ENCODE measurements around the gene C6orf118.

C6orf118 gene

DNA sequence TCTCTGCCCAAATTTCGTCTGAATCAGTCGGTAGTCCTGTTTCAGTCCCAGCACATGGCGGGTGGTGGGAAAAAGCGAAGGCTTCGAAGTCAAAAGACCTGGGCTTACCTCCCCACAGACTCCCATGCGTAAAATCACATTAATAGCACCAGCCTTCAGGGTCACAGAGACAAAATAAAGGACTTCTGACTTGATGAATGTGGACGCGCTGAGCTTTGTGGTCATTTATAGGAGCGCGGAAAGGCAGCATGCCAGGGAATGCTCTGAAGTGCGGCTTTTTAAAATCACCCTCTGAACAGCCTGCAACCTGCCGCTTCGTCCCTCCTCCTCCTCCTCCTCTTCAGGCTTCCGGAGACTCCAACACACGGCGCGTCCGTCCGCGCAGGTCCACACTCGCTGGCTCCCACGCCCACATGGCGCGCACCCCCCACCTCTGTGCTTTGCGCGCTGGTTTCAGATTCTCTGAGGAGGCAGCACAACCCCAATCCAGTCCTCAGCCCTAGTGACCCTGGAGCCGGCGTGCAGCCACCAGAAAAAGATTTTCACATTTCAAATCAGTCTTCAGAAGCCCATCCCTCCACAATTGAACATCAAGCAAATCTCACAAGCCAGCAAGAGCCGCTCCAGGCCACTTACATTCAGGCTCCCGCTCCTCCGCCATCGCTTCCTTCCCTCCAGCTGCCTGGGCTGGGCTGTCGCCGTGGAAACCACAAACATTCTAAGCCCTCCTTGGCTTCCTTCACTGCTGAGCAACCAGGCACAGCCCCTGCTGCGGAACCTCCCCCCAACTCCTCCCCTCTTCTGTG lies at the start of gene C6orf118:
Gene C6orf118 (minus strand): TSS at position 680 of the 806 bp plus-strand sequence. CDS start 19 bp downstream, at position 661.
- peak; percentile 4 for DNase-seq (ENCODE audit: low read depth)

DNA sequence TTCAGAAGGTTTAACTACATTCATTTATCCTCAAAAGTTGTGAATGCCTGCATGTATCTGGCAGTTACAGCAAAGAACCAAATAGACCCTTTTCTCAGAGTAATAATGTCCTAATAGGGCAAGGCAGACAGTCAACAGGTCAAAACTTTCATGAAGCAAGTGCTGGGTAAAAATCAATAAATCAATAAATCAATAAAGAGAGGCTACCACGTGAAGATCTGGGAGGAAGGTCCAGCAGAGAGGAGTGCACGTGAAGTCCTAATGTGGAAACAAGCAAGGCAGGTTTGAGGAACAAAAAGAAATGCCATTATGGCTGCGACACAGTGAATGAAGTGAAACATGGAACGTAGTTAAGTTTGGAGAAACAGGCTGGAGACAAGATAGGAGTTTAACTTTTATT lies 36.3 kb upstream of the C6orf118 start:
- DNase-seq (ENCODE audit: low read depth), result no peak

DNA sequence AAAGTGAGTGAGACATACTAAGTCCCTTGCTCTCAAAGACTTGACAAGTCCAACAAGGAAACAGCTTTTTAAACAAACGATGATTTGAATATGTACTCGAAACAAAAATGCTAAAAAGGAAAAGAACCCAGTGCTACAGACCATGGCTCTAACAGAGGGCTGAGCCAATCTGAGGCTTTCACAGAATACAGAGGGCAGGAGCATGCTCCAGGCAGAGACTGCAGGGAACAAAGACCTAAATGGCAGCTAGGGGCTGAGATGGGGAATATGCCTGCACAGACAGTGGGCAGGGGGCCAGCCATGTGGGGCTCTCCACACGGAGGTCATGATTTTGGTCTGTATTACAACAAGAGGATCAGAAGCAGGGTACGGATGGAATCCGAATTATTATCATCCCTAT lies 31.1 kb upstream of the C6orf118 start:
- no peak for DNase-seq (ENCODE audit: low read depth)

DNA sequence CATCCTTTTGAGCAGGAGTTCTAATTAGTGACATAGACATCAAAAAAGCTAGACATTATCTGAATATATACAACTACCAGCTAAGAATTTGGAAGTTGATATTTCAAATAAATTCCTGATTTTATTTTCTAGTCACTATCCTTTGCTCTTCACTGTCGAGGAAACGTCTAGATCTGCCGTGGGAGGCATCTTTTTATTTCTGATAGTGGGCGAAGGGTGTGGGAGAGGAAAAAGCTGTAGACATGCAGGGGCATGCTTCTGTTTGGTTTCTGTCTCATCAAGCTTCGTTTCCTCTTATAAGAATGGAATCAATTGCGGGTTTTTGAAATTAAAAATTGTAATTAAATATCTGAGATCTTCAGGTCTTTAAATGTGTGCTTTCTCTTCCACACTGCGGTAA lies 16.2 kb upstream of the C6orf118 start:
- no peak for DNase-seq (ENCODE audit: low read depth)

DNA sequence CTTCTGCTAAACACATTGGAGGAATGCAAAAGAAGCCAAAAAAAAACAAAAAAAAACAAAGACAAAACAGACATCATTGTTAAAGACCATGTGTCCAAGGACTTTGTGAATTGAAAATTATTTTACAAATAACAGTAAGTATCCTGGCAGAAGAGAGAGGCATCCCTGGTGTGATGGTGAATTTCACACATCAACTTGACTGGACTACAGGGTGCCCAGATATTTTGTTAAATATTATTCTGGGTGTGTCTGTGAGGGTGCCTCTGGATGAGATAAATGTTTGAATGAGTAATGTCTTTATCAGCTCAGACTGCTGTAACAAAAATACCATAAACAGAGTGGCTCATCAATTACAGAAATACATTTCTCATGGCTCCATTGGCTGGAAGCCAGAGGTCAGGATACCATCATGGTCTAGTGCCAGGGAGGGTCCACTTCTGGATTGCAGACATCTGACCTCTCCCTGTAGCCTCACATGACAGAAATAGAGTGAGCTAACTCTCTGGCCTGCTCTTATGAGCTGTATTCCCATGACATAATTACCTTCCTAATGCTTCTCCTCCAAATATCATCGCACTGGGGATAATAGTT lies 12.2 kb upstream of the C6orf118 start:
- no peak for DNase-seq (ENCODE audit: low read depth)

DNA sequence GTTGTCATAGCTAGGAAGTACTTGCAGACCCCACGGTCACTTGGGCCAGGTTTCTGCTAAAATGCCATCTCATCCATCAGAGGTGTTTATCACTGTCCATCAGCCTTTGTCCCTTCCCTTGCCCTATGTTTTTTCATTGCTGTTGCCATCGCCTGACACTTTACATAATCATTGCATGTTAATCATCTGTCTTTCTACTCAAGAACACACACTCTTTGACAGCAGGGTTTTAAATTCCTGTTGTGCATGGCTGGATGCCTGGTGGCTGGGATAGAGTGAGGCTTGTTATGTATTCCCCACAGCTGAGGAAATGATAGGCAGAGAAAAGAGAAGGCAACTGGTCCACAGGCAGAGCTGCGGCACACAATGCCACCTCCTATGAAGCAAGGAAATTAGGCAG lies 11.7 kb upstream of the C6orf118 start:
- DNase-seq (ENCODE audit: low read depth), result no peak

DNA sequence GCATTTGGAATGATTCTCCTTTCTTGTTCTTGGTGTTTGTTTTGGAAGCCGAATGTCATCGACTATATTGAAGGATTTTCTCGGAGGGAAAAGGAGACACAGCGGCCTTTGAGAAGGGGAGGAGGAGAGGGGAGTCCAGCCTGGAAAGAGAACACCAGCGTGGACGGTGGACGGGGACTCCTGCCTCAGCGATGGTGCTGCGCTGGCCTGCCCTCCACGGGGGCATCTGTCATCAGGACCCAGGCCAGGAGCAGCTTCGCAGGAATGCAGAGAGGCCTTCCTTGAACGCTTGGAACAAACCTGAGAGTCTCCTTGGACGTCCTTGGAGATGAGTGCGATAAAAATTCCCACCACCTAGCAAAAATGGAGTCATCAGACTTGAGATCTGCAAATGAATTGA lies 8.3 kb upstream of the C6orf118 start:
- DNase-seq (ENCODE audit: low read depth), result no peak

DNA sequence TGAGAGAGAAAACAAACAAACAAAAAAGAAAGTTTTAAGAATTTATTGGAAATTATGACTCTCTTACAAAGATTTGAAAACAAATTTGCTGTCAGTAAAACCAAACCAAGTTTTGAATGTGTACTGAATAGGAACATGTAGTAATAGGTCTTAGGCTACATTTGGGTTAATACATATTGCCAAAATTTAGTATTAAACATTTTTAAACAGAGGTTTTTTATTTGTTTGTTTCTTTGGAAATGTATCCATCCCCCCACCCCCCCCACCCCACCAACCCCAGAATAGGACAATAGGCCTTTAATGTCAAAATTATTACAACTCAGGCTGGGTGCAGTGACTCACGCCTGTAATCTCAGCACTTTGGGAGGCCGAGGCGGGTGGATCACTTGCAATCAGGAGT lies 2.5 kb downstream of the C6orf118 start:
- no peak for DNase-seq (ENCODE audit: low read depth)

DNA sequence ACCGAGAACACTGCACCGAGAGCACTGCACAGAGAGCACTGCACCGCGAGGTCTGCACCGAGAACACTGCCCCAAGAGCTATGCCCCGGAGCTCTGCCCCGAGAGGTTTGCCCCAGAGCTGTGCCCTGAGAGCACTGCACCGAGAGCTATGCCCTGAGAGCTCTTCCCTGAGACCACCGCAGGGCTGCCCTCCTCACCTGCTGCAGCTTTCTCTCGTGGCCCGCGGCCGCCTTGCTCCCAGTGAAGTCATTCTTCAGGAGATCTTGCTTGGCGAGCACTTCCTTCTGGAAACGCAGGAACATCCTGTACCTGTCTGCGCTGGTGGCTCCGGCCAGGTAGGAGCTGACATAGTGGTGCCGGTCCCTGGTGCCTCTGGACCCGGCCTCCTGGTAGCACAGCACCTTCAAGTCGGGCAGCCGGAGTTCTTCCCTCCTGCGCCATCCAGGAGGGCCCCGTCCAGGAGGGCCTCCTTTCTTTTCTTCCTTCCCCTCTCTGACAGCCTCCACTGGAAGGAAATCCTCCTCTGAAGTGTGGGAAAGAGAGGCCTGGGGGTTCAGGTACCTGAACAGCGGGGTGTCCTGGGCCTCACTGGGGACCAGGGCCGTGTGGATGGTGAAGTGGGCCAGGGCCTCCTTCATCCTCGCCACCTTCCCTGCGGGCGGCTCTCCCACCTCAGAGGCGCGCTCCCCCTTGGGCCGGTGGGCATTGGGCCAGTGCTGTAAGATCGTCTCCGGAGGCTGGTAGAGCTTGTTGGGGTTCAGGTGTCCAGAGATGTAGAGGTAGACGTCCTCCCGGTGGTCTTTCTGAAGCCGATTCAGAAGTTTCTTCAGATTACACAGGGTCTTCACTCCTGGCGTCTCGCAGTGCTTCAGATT lies 7.8 kb downstream of the C6orf118 start:
- DNase-seq (ENCODE audit: low read depth), result no peak

DNA sequence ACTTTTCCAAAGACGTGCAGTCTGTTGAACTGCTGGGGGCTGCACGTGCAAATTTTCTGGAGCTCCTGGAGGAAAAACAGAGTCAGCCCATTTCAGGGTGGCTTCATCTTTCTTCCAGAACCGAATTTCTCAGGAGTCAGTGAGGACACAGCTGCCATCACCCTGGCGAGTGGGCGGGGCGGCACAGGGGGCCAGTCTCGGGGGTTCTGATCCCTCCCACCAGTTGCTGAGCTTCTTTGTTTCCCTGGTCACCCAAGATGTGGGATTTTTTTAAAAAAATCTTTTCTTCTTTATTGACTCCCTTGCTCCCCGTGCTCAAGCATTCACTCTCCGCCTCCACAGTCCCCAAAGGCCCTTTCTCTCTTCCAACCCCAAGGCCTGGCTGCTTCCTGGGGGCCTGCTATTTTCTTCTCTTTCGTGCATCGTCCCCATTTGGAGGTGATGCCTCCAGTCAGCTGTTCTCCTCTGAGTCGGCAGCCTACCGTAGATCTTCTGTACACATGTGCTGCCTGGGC lies 8.9 kb downstream of the C6orf118 start:
- DNase-seq (ENCODE audit: low read depth), result no peak

DNA sequence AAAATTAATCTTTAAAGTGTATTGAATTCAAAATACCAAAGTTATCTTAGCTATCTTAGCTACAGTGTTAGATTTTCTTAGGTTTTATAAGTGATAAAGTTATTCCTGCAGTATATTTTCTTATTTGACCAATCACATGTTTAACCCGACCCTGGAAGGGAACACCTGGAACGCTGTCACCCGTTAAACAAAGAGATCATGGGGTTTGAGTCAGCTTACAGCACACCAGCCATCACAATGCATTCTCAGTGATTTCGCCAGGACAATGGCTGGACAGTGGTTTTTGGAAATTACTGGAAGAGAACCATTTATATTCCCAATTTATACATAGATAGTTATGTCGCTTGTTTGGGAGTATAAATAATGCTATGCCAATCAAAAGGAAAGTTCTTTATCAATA lies 10.5 kb downstream of the C6orf118 start:
- DNase-seq (ENCODE audit: low read depth), result no peak

DNA sequence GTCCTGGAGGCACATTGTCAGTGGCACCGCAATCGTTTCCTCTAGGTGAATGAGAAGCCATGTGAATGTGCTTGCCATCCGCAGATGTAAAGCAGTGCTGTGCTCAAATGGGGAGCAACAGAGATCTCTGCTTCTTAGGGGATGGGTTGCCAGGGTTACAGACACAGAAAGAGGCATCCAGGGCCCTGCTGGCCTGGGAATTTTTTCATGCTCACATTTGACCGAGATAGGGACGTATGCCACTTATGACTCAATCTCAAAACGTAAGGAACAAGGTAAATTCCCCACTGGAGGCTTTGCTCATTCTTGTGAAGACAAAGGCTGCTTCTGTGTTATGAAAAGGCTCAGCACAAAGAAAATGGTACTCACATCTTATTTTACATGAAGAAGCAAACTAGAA lies 11.0 kb downstream of the C6orf118 start:
- DNase-seq (ENCODE audit: low read depth), result no peak

DNA sequence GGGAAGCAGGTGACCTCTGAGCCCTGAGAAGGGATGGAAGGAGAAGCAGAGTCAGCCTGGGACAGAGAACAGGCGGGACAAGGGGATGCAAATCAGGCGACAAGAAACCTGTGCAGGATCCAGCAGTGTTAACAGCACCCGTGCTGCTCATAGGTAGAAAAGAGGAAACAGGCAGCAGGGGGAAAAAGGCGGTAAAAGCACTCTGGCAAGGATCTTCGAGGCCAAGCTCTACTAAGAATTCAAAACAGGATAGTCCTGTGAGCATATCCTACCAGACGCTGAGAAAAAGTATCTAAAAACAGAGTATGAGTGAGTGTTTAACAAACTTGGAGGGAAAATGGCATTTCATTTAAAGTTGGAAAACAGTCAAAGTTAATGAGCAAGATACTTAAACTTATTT lies 16.7 kb downstream of the C6orf118 start:
- no peak for DNase-seq (ENCODE audit: low read depth)

DNA sequence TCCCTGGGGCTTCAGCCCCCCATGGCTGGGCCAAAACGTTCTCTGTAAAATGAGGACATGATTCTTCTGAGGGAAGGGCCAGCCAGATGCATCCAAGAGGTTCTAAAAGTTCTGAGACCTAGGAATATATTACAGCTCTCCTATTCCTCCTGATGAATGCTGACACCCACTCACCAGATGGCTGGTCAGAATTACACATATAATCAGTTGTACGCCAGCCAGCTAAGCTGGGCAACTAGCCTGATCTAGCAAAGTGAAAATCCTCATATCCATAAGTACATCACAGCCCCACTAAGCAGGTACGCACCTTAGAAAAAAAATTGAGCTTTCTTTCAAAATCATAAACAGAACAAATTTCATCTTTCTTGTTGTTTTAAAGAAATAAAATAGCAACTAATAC lies 34.8 kb downstream of the C6orf118 start:
- no peak for DNase-seq (ENCODE audit: low read depth)

DNA sequence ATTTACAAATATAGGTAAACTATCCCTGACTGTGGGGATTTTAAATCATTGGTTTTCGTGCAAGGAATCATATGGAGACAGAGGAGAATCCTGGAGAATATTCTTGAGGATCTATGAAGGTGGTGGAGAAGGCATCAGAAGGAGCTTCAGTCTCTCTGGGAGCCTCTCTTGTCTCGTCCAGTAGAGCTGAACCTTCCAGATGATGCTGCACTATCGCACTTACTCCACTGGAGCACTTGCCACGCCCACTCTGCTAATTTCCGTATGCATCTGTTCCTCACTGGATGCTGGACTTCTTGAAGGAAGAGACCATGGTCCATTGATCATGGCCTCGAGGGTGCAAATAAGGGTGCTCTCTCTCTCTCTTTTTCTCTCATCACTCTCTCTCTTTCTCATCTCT lies 36.8 kb downstream of the C6orf118 start:
- no peak for DNase-seq (ENCODE audit: low read depth)

DNA sequence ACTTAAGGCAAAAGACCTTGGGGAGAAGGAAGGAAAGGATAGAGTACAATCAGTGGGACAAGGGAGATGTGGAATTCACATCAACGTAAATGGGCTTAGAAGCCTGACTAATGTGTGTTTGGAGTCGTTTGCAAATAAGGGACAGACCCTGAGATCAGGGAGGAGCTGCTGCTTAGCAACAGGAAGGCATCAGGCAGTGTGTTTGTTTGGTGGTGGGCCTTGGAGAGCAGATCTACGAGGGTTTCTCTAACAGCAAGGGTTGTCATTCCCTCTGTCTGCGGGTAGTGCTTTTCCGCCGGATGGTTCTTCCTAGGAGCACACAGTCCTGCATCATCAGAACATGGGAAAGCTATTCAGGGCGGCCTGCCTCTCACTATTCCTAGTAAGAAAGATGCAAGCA lies 40.4 kb downstream of the C6orf118 start:
- no peak for DNase-seq (ENCODE audit: low read depth)

DNA sequence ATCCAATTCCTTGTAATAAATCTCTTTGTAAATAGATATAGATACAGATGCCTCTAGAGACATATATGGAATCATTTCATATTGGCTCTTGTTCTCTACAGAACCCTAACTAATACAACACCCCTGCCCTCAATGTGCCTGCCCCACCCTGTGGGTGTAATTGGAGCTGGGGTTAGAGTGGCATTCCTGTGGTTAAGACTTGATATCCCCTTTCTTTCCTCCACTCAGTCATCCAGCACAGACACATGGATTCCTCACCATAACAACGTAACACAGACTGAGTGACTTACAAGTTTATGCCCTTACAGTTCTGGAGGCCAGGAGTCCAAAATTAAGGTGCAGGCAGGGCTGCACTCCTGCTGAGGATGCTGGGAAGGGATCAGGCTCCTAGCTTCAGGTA lies 42.8 kb downstream of the C6orf118 start:
- DNase-seq (ENCODE audit: low read depth), result no peak

DNA sequence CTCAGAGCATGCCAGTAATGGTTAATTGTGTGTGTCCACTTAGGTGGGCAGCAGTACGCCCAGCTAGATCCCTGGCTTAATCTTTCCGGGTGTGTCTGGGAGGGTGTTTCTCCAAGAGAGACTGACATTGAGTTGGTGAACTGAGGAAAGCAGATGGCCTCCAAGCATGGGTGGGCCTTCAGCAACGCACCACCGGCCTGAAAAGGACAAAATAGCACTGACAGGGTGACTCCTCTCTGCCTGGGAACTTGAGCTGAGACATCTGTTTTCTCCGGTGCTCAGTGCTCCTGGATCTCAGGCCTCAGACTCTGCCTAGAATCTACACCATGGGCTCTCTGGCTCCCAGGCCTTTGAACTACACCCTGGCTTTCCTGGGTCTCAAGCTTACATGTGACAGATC lies 43.2 kb downstream of the C6orf118 start:
- DNase-seq (ENCODE audit: low read depth), result no peak

DNA sequence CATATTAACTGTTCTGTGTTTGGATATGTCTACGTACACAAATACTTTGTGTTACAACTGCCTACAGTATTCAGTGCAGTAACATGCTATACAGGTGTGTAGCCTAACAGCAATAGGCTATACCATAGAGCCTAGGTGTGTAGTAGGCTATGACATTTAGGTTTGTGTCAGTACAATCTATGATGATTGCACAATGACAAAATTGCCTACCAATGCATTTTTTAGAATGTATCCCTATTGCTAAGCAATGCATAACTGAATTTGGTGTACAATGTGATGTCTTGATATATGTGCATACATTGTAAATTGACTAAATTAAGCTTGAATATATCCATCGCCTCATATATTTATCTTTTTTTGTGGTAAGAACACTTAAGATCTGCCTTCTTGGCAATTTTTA lies 48.9 kb downstream of the C6orf118 start:
- no peak for DNase-seq (ENCODE audit: low read depth)

DNA sequence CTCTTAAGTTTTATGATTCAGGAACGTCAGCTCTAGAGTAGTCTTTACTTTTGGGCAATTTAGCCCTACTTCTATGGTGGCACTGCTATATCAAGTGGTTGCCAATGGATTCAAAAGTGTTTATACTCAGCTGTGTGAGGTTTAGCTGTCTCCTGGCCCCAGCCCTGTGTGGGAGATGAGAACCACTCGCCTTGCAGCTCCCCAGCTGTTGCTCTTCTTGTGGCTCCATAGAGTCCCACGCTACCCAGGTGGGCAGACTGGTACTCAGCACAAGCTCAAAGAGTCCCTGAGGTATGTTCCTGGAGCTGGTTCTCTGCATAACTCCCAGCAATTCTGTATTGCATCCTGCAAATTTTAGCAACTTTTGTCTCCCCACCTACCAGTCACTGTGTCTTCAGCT lies 59.6 kb downstream of the C6orf118 start:
- no peak for DNase-seq (ENCODE audit: low read depth)

DNA sequence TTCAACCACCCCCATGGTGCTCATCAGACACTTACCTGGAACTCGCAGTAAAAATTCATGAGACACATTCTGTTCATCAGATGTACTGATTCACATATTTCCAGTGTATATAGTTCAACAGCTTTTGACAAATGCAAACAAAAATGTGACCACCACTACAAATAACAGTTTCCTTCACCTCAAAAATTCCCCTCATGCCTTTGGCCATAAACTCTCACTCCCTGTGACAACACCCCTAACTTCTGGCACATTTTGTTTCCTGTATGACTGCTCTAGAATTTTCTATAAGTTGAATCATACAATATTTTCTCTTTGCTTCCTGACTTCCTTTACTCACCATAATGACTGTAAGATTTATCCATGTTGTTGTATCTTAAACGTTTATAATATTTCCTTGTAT lies 63.7 kb downstream of the C6orf118 start:
- DNase-seq (ENCODE audit: low read depth), result no peak

DNA sequence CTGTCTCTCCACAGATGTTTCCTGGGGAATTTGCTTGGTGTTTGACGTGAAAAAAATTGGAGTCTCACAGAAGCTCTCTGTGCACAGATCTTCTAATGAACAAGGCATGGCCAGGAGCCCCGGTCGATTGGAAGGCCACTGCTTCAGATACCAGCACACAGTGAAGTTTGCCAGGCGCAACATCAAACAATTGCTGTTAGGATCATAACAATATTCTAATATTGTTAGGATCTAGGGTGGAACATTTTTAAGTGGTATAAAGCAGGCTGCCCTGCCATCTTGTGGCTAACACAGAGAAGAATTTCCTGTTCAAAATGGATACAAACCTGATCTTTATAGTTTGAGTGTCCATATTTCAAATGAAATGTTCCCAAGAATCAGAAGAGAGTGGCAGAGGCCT lies 64.1 kb downstream of the C6orf118 start:
- DNase-seq (ENCODE audit: low read depth), result no peak

Measured in CMK (cell line).